Rectal smooth muscle tissue (tissue), 1 donor: Measurements from ENCODE around the gene ZCWPW1.
"Not testable (repeated sequence)": the region's sequence is repeated elsewhere in the genome, so short reads cannot be mapped to it uniquely, and the experiment has no call there.

Experiments
- H3K27ac ChIP-seq: one replicate; pipeline ENCODE4 v1.7.0; 2013; ENCODE audit warnings: low read depth, low read length, inconsistent platforms
- H3K27me3 ChIP-seq: one replicate; pipeline ENCODE4 v1.7.0; 2013; ENCODE audit warnings: low read length; ENCODE audit not compliant: control insufficient read depth, insufficient read depth
- H3K36me3 ChIP-seq: one replicate; pipeline ENCODE4 v1.7.0; 2013; ENCODE audit warnings: low read length; ENCODE audit not compliant: control insufficient read depth, insufficient read depth
- H3K4me1 ChIP-seq: one replicate; pipeline ENCODE4 v1.7.0; 2013; ENCODE audit warnings: low read length; ENCODE audit not compliant: control insufficient read depth, insufficient read depth
- H3K4me3 ChIP-seq: one replicate; pipeline ENCODE4 v1.7.0; 2013; ENCODE audit warnings: low read length
- H3K9ac ChIP-seq: one replicate; pipeline ENCODE4 v1.7.0; 2013; ENCODE audit warnings: low read length

Gene ZCWPW1

DNA sequence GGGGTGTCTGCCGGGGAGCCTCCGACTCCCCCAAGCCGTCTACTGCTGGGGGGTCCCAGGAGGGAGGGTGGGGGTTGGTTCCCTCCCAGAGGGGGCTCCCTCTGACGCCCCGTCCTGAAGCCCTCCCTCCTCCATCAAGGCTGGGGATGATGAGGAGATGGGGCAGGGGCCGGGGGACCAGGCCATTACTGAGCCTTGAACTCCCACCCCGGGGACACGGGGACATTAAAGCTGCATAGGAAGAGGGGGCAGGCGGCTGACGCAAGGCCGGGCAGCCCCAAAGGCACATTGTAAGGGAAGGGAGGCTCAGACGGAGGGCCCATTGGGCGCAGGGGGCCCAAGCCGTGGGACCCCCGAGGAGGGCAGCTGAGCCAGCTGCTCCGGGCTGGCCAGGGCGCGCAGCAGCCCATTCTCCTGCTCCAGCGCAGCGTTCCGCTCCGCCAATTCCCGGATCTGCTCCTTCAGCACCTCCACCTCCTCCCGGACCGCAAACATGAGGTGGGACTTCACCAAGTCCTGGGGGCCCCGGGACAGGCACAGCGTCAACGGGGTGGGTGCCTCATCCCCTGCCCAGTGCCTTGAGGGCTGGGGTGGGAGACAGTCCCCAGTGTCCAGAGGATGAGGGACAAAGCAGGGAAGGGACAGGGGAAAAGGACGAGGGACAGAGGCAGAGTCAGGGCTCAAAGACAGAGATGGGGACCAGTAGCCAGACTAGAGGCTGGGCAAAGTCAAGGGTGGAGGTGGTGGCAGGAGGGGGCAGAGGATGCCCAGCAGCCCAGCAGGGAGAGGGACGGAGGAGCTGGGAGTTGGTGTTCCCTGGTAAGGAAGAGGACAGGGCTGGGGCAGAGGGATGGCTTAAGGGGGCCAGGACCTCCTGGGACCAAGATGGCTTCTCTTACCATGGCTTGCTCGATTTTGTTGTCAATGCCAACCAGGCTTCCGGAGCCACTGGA lies 38.4 kb upstream of the ZCWPW1 start:
- Histone ChIP-seq H3K36me3 (peaks cover 6% of the 10 kb centered on the region), H3K4me3 (no peak overlapping the region), H3K27ac (no peak overlapping the region)

GRCh38 chr7:100465702-100466311 lies 37.3 kb upstream of the ZCWPW1 start:
- Histone ChIP-seq H3K9ac (no peak overlapping the region), H3K27me3 (no peaks in the 10 kb centered on the region), H3K4me1 (peaks cover 6% of the 10 kb centered on the region), H3K27ac (peak overlapping the region; percentile 34), H3K4me3 (no peak overlapping the region), H3K36me3 (peaks cover 6% of the 10 kb centered on the region)

More for the DNA sequence above, 38.4 kb upstream of the ZCWPW1 start:
- H3K4me1 ChIP-seq, result peaks cover 6% of the 10 kb centered on the region
- H3K27me3 ChIP-seq, result no peaks in the 10 kb centered on the region
- no peak overlapping the region for H3K9ac ChIP-seq

- peaks cover 4% of the 10 kb centered on the region for H3K36me3 ChIP-seq
- no peak overlapping the region for H3K9ac ChIP-seq
- no peak overlapping the region for H3K4me3 ChIP-seq
- H3K4me1 ChIP-seq, result peaks cover 6% of the 10 kb centered on the region
- no peak overlapping the region for H3K27ac ChIP-seq
- H3K27me3 ChIP-seq, result no peaks in the 10 kb centered on the region
These were observed 36.8 kb upstream of the ZCWPW1 start for GRCh38 chr7:100465299-100465698.

- Histone ChIP-seq H3K27ac (no peak overlapping the region), H3K27me3 (no peaks in the 10 kb centered on the region), H3K36me3 (peaks cover 4% of the 10 kb centered on the region), H3K9ac (no peak overlapping the region), H3K4me1 (peaks cover 6% of the 10 kb centered on the region), H3K4me3 (no peak overlapping the region)
These were observed 36.3 kb upstream of the ZCWPW1 start for GRCh38 chr7:100464791-100465190.

- Histone ChIP-seq H3K4me3 (no peak within 1 kb of the TSS), H3K36me3 (peaks cover 4% of the 10 kb centered on the region), H3K4me1 (peaks cover 3% of the 10 kb centered on the region), H3K9ac (no peak within 1 kb of the TSS), H3K27ac (no peak within 1 kb of the TSS), H3K27me3 (no peaks in the 10 kb centered on the region)
These were observed 35.7 kb upstream of the ZCWPW1 start, which contains the start of gene SPACDR for GRCh38 chr7:100464210-100464660. TSS of gene SPACDR (minus strand) at chr7:100464260. CDS start at chr7:100464025, 235 bp downstream.

GRCh38 chr7:100457033-100457432 lies 28.5 kb upstream of the ZCWPW1 start:
- Histone ChIP-seq H3K27me3 (no peaks in the 10 kb centered on the region), H3K9ac (no peak overlapping the region), H3K4me1 (no peaks in the 10 kb centered on the region), H3K4me3 (no peak overlapping the region), H3K36me3 (no peaks in the 10 kb centered on the region), H3K27ac (no peak overlapping the region)

GRCh38 chr7:100456562-100456961 lies 28.1 kb upstream of the ZCWPW1 start:
- Histone ChIP-seq H3K36me3 (no peaks in the 10 kb centered on the region), H3K4me1 (no peaks in the 10 kb centered on the region), H3K4me3 (no peak overlapping the region), H3K27me3 (no peaks in the 10 kb centered on the region), H3K9ac (no peak overlapping the region), H3K27ac (no peak overlapping the region)

DNA sequence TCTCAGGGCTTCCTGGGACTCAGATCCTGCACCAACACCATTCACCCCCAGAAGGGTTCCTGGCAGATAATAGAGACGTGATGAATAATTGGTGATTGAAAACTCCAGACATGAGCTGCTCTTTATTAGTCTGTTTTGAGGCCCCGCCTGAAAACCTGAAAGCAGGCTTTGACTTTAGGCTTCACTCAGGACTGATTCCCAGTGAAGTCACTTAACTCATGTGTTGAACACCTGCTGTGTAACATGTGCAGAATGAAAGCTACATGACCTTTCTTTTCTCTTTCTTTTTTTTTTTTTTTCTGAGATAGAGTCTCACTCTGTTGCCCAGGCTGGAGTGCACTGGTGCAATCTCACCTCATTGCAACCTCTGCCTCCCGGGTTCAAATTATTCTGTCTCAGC lies 26.7 kb upstream of the ZCWPW1 start:
- no peaks in the 10 kb centered on the region for H3K36me3 ChIP-seq
- H3K4me3 ChIP-seq, result no peak overlapping the region
- H3K27ac ChIP-seq, result no peak overlapping the region
- H3K27me3 ChIP-seq, result no peaks in the 10 kb centered on the region
- H3K9ac ChIP-seq, result no peak overlapping the region
- no peaks in the 10 kb centered on the region for H3K4me1 ChIP-seq

DNA sequence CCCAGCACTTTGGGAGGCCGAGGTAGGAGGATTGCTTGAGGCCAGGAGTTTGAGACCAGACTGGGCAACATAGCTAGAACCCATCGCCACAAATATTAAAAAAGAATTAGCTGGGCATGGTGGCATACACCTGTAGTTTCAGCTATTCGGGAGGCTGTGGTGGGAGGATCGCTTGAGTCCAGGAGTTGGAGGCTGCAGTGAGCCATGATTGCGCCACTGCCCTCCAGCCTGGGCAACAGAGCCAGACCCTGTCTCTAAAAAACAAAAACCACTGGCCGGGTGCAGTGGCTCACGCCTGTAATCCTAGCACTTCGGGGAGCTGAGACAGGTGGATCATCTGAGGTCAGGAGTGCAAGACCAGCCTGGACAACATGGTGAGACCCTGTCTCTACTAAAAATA lies 25.4 kb upstream of the ZCWPW1 start:
- not testable (repeated sequence) for H3K9ac ChIP-seq, H3K4me3 ChIP-seq, H3K27ac ChIP-seq, H3K36me3 ChIP-seq, H3K27me3 ChIP-seq, H3K4me1 ChIP-seq

- Histone ChIP-seq H3K4me3 (no peak overlapping the region), H3K9ac (no peak overlapping the region), H3K27ac (no peak overlapping the region), H3K36me3 (no peaks in the 10 kb centered on the region), H3K4me1 (no peaks in the 10 kb centered on the region), H3K27me3 (no peaks in the 10 kb centered on the region)
These were observed 24.0 kb upstream of the ZCWPW1 start for GRCh38 chr7:100452513-100452912.

GRCh38 chr7:100449190-100449795 lies 20.8 kb upstream of the ZCWPW1 start:
- H3K9ac ChIP-seq, result no peak overlapping the region
- no peaks in the 10 kb centered on the region for H3K27me3 ChIP-seq
- no peaks in the 10 kb centered on the region for H3K4me1 ChIP-seq
- H3K36me3 ChIP-seq, result no peaks in the 10 kb centered on the region
- H3K4me3 ChIP-seq, result no peak overlapping the region
- no peak overlapping the region for H3K27ac ChIP-seq

GRCh38 chr7:100447363-100447762 lies 18.9 kb upstream of the ZCWPW1 start:
- H3K9ac ChIP-seq, H3K4me1 ChIP-seq, H3K27me3 ChIP-seq, H3K27ac ChIP-seq, H3K4me3 ChIP-seq, H3K36me3 ChIP-seq: not testable (repeated sequence)
